Suprapubic skin (tissue), 4 donors: ENCODE data around the gene BUB1B. TPM values are rescaled to one million over a fixed set of nuclear protein-coding genes. Genes with fewer than 3 reads are reported as not detected.
A peak's percentile ranks its signal among the peaks of the same experiment; 100 is the strongest.

Source experiments
- DNase-seq, 2 donors: peaks; one replicate each; pipeline ENCODE4 v3.0.0-alpha.2; 2019; ENCODE audit warnings: low spot score in 2 of 2
- H3K27ac ChIP-seq: fragments of 200-600 bp; sonication (generic); one replicate; pipeline ENCODE4 v1.5.1; 2019
- H3K27me3 ChIP-seq: fragments of 200-600 bp; sonication (generic); one replicate; pipeline ENCODE4 v1.5.1; 2019
- H3K36me3 ChIP-seq: fragments of 200-600 bp; sonication (generic); one replicate; pipeline ENCODE4 v1.5.1; 2019
- H3K4me1 ChIP-seq: fragments of 200-600 bp; sonication (generic); one replicate; pipeline ENCODE4 v1.5.1; 2019
- H3K4me3 ChIP-seq: fragments of 200-600 bp; sonication (generic); one replicate; pipeline ENCODE4 v1.5.1; 2019; ENCODE audit warnings: mild to moderate bottlenecking
- H3K9me3 ChIP-seq: fragments of 200-600 bp; sonication (generic); one replicate; pipeline ENCODE4 v1.5.1; 2019
- CTCF ChIP-seq, 2 donors: fragments of 200-600 bp in 1 of 2; fragments of 450-650 bp in 1 of 2; sonication (generic) in 1 of 2; IDR thresholded peaks; one replicate each; pipeline ENCODE4 v1.5.1; 2016 to 2019; ENCODE audit warnings: antibody characterized with exemption in 2 of 2, mild to moderate bottlenecking in 1 of 2, moderate library complexity in 1 of 2
- EP300 ChIP-seq: sonication (generic); formaldehyde crosslinking; IDR thresholded peaks from one replicate; pipeline ENCODE4 v1.6.1; 2017; ENCODE audit warnings: antibody characterized with exemption
- POLR2A ChIP-seq, 2 donors: fragments of 450-650 bp; IDR thresholded peaks; one replicate each; pipeline ENCODE4 v1.6.1; 2017; ENCODE audit warnings: antibody characterized with exemption in 2 of 2, mild to moderate bottlenecking in 2 of 2, moderate library complexity in 2 of 2
- POLR2AphosphoS5 ChIP-seq, 3 donors: sonication (generic); formaldehyde crosslinking; IDR thresholded peaks; one replicate each; pipeline ENCODE4 v1.6.1; 2017; ENCODE audit warnings: antibody characterized with exemption in 3 of 3
- WGBS: methylation state at CpG from one replicate; pipeline ENCODE4 v1.1.5; 2018; 5-methylcytosine and 5-hydroxymethylcytosine counted together
- total RNA-seq, 4 donors: library from RNA; depleted of rRNA; stranded (reverse); fragments of >200 nt; gene quantifications; one replicate each; pipeline ENCODE4 v1.1.0, GENCODE V29; 2016

Gene BUB1B
- total RNA-seq, 4 donors from 2014 or later = 1.8 to 12.2 (median 8.8) TPM

GRCh38 chr15:40248006-40248783, 87.3 kb downstream of the BUB1B start:
- peak; percentile 56 to 64 for DNase-seq
- peaks cover 80% of the 10 kb centered on the region for H3K4me1 ChIP-seq
- WGBS = 90% methylated on average over 10 of the region's 17 CpGs

GRCh38 chr15:40249477-40250303, 88.8 kb downstream of the BUB1B start:
- Histone ChIP-seq H3K9me3 (no peaks in the 10 kb centered on the region), H3K4me3 (no peak overlapping the region), H3K27me3 (peaks cover 2% of the 10 kb centered on the region), H3K4me1 (peaks cover 76% of the 10 kb centered on the region), H3K27ac (peak overlapping the region; percentile 58), H3K36me3 (no peaks in the 10 kb centered on the region)
- 38% methylated on average over 10 of the region's 11 CpGs for WGBS
- TF ChIP-seq POLR2AphosphoS5 (IDR thresholded peaks at IDR 0.05) (no peak), EP300 (no peak), CTCF (IDR thresholded peaks at IDR 0.05) (no peak), POLR2A (IDR thresholded peaks at IDR 0.05) (no peak)
- peak in 1 of 2 donors; percentile 54 for DNase-seq

More at GRCh38 chr15:40248006-40248783, 87.3 kb downstream of the BUB1B start:
- no peaks in the 10 kb centered on the region for H3K27me3 ChIP-seq
- no peaks in the 10 kb centered on the region for H3K9me3 ChIP-seq
- TF ChIP-seq POLR2A (IDR thresholded peaks at IDR 0.05) (no peak), EP300 (no peak), CTCF (IDR thresholded peaks at IDR 0.05) (no peak), POLR2AphosphoS5 (IDR thresholded peaks at IDR 0.05) (no peak)
- H3K4me3 ChIP-seq = no peak overlapping the region
- H3K27ac ChIP-seq = no peak overlapping the region
- no peaks in the 10 kb centered on the region for H3K36me3 ChIP-seq

GRCh38 chr15:40250304-40250656, 89.4 kb downstream of the BUB1B start:
- Histone ChIP-seq H3K4me1 (peaks cover 70% of the 10 kb centered on the region), H3K27ac (no peak overlapping the region), H3K27me3 (peaks cover 2% of the 10 kb centered on the region), H3K9me3 (no peaks in the 10 kb centered on the region), H3K4me3 (no peak overlapping the region), H3K36me3 (no peaks in the 10 kb centered on the region)
- no peak for TF ChIP-seq POLR2AphosphoS5 (IDR thresholded peaks at IDR 0.05)
- WGBS = 64% methylated on average over 8 of the region's 8 CpGs
- peak in 1 of 2 donors; percentile 19 for DNase-seq

GRCh38 chr15:40250771-40251483, 90.1 kb downstream of the BUB1B start:
- Histone ChIP-seq H3K4me3 (no peak overlapping the region), H3K4me1 (peaks cover 64% of the 10 kb centered on the region), H3K27ac (no peak overlapping the region), H3K36me3 (no peaks in the 10 kb centered on the region), H3K27me3 (peaks cover 2% of the 10 kb centered on the region), H3K9me3 (no peaks in the 10 kb centered on the region)
- TF ChIP-seq POLR2A (IDR thresholded peaks at IDR 0.05) = no peak
- no peak for TF ChIP-seq CTCF (IDR thresholded peaks at IDR 0.05)
- no peak for TF ChIP-seq POLR2AphosphoS5 (IDR thresholded peaks at IDR 0.05)
- no peak for TF ChIP-seq EP300
- WGBS = 85% methylated on average over 13 of the region's 13 CpGs
- no peak for DNase-seq

- Histone ChIP-seq H3K9me3 (no peaks in the 10 kb centered on the region), H3K36me3 (no peaks in the 10 kb centered on the region), H3K27me3 (peaks cover 2% of the 10 kb centered on the region), H3K4me3 (no peak overlapping the region), H3K27ac (peak overlapping the region; percentile 81), H3K4me1 (peaks cover 58% of the 10 kb centered on the region)
- WGBS = 68% methylated on average over 5 of the region's 10 CpGs
- TF ChIP-seq POLR2AphosphoS5 (IDR thresholded peaks at IDR 0.05) (no peak), POLR2A (IDR thresholded peaks at IDR 0.05) (no peak), EP300 (no peak), CTCF (IDR thresholded peaks at IDR 0.05) (no peak)
- no peak for DNase-seq
Measured at GRCh38 chr15:40251486-40252140, 90.7 kb downstream of the BUB1B start.
